Gastrocnemius medialis (tissue), 4 donors: ENCODE measurements around the gene FMNL3. TPM values are rescaled to one million over a fixed set of nuclear protein-coding genes. Genes with fewer than 3 reads are reported as not detected.

ENCODE experiments used
- ATAC-seq, 2 donors: fragments of 150-250 bp; one replicate each; pipeline ENCODE4 v1.9.1; 2016
- DNase-seq, 2 donors: peaks; one replicate each; pipeline ENCODE4 v3.0.0-alpha.2; 2019
- H3K27ac ChIP-seq, 4 donors: fragments of 200-600 bp; sonication (generic); 1 replicate in 1 of 4; 2 replicates in 3 of 4; pipeline ENCODE4 v1.5.1; 2016 to 2018; ENCODE audit warnings: mild to moderate bottlenecking in 2 of 4, moderate library complexity in 1 of 4
- H3K27me3 ChIP-seq, 3 donors: fragments of 200-600 bp; sonication (generic) in 2 of 3; 1 replicate in 1 of 3; 2 replicates in 2 of 3; pipeline versions ENCODE4 v1.5.1 to v1.6.0; 2016 to 2019; ENCODE audit warnings: mild to moderate bottlenecking in 1 of 3, moderate library complexity in 1 of 3
- H3K36me3 ChIP-seq, 2 donors: fragments of 200-600 bp; sonication (generic) in 1 of 2; one replicate each; pipeline ENCODE4 v1.5.1; 2017 to 2018
- H3K4me1 ChIP-seq, 2 donors: fragments of 200-600 bp; sonication (generic) in 1 of 2; one replicate each; pipeline ENCODE4 v1.5.1; 2016 to 2017; ENCODE audit warnings: mild to moderate bottlenecking in 2 of 2
- H3K4me3 ChIP-seq, 4 donors: fragments of 200-600 bp; sonication (generic) in 3 of 4; 1 replicate in 1 of 4; 2 replicates in 3 of 4; pipeline ENCODE4 v1.5.1; 2016 to 2019; ENCODE audit warnings: mild to moderate bottlenecking in 2 of 4
- H3K9me3 ChIP-seq, 3 donors: fragments of 200-600 bp; sonication (generic) in 2 of 3; 1 replicate in 1 of 3; 2 replicates in 2 of 3; pipeline ENCODE4 v1.5.1; 2016 to 2019
- POLR2A ChIP-seq, 2 donors: fragments of 450-650 bp; IDR thresholded peaks; one replicate each; pipeline ENCODE4 v1.6.1; 2017; ENCODE audit warnings: antibody characterized with exemption in 2 of 2, mild to moderate bottlenecking in 2 of 2, moderate library complexity in 2 of 2
- in situ Hi-C, 4 donors: fragments of 200-750 bp; cut with MboI; loops; one replicate each; pipeline versions ENCODE4 v1.15.0 to v1.8.0; 2017; ENCODE audit warnings: low sequenced_read_pairs in 4 of 4
- intact Hi-C: fragments of 100-400 bp; cut with DNase I; formaldehyde crosslinking; loops from one replicate; pipeline ENCODE4 v1.15.1; 2023; ENCODE audit warnings: low total_unique reads
- total RNA-seq, 4 donors: library from RNA; depleted of rRNA; stranded (reverse); fragments of >200 nt; gene quantifications; one replicate each; pipeline versions ENCODE4 v1.1.0 to v1.2.3, GENCODE V29; 2016
- TF ChIP-seq, protein P1 (sequence below), 5 experiments: fragments of 450-650 bp in 3 of 5; fragments of 200-600 bp in 2 of 5; sonication (generic) in 2 of 5; IDR thresholded peaks in 4 of 5; conservative IDR thresholded peaks in 1 of 5; 1 replicate in 4 of 5; 2 replicates in 1 of 5; pipeline ENCODE4 v1.5.1; 2016 to 2019; ENCODE audit warnings: antibody characterized with exemption in 5 of 5, mild to moderate bottlenecking in 3 of 5, moderate library complexity in 3 of 5

Gene FMNL3
- total RNA-seq, 4 donors from 2014 or later = 2.0 to 5.5 (median 4.9) TPM

DNA sequence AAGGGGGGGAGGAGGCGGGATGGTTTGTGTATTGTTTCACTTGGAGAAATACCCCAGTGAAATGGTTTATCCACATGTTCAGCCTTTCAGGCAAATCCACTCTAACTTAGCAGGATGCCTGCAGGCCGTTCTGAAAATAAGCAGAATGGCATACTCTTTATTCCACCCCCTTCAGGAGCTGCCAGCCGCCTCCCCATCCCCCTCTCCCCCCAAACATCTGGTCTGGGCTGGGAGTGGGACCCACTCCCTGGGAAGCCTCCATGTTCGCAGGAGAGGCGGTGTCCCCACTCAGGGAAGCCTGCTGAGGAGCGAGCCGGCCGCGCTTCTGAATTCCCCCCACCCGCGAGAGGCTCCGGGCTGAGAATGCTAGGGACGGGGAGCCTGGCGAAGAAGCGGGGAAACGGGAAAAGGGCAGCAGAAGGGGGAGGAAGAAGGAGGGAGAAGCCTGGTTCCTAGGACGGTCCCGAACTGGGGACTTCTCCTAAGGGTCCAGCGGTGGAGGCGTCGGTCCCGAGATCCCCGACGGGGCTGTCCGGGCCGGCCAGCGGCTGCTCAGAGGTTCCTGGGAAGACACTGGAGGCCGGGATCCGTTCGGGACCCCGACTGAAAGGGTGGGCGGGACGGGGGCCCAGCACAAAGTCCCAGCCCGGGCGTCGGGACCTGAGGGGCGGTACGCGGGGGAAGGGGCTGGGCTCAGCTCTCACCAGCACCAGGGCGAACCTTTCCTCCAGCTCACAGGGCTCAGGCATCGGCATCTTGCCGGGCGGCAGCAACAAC, 666 bp downstream of the FMNL3 start:
- no peaks in the 10 kb centered on the region for H3K36me3 ChIP-seq

DNA sequence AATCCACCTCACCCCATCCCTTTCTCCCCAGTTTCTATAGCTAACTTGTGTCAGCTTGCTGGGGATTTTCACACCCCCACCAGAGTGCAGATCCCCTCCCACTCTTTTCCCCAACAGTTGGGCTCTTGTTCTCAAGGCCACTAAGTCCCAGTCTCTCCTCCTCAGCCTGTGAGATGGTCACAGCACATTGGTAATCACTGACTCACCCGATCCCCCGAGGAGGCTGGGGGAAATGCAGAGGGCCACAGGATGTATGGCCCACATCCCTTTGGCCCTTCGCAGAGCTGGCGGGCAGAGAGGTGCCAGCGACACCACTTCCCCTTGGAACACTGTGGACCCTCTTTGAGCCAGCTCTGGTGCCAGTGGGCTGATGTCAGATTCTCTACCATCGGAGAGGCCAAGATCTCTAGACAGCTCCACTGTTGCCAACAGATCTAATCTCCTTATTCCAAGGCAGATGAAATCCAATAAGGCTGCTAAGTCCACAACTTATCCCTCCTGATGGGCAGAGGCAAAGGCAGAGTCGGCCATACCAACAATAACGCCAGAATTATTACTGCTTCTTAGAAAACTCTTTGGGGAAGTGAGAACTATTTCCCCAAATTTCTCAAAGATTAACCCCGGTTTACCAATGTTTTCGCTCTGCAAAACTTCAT, 1.6 kb downstream of the FMNL3 start:
- ATAC-seq = no peak
- Histone ChIP-seq H3K4me1 (peaks cover 30 to 32% of the 10 kb centered on the region in 2 donors), H3K4me3 (peak overlapping the region; percentile 78 to 96 (median 84)), H3K27ac (peak overlapping the region; percentile 81 to 89 (median 86)), H3K9me3 (no peaks in the 10 kb centered on the region), H3K36me3 (no peaks in the 10 kb centered on the region), H3K27me3 (no peaks in the 10 kb centered on the region)
- intact Hi-C loops (loop anchor here (2.0 kb wide), 1 partner anchor 69 kb away; no protein-coding TSS in a partner anchor), in situ Hi-C loops (loop anchor here (5.0 kb wide), 1 partner anchor 63 kb away; no protein-coding TSS in a partner anchor)
- no peak for TF ChIP-seq POLR2A (IDR thresholded peaks at IDR 0.05)
- TF ChIP-seq, protein P1, sequence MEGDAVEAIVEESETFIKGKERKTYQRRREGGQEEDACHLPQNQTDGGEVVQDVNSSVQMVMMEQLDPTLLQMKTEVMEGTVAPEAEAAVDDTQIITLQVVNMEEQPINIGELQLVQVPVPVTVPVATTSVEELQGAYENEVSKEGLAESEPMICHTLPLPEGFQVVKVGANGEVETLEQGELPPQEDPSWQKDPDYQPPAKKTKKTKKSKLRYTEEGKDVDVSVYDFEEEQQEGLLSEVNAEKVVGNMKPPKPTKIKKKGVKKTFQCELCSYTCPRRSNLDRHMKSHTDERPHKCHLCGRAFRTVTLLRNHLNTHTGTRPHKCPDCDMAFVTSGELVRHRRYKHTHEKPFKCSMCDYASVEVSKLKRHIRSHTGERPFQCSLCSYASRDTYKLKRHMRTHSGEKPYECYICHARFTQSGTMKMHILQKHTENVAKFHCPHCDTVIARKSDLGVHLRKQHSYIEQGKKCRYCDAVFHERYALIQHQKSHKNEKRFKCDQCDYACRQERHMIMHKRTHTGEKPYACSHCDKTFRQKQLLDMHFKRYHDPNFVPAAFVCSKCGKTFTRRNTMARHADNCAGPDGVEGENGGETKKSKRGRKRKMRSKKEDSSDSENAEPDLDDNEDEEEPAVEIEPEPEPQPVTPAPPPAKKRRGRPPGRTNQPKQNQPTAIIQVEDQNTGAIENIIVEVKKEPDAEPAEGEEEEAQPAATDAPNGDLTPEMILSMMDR (IDR thresholded peaks at IDR 0.05 in 4 of 5, conservative IDR thresholded peaks at IDR 0.05 in 1 of 5) = no peak
- peak in 1 of 2 donors; percentile 12 for DNase-seq

More for the DNA sequence above, 666 bp downstream of the FMNL3 start:
- in situ Hi-C loops = loop anchor here (5.0 kb wide), 1 partner anchor 64 kb away; no protein-coding TSS in a partner anchor
- Histone ChIP-seq H3K27me3 (no peaks in the 10 kb centered on the region), H3K4me3 (peak overlapping the region; percentile 78 to 96 (median 84)), H3K9me3 (no peaks in the 10 kb centered on the region), H3K27ac (peak overlapping the region; percentile 81 to 89 (median 86)), H3K4me1 (peaks cover 30 to 32% of the 10 kb centered on the region in 2 donors)
- ATAC-seq = peak; percentile 10 to 15
- TF ChIP-seq, protein P1 (IDR thresholded peaks at IDR 0.05 in 4 of 5, conservative IDR thresholded peaks at IDR 0.05 in 1 of 5) = no peak
- TF ChIP-seq POLR2A (IDR thresholded peaks at IDR 0.05) = no peak
- no peak for DNase-seq
- intact Hi-C loops = loop anchor here (1.0 to 2.0 kb wide), 4 partner anchors 33 to 70 kb away; partner anchors contain the start of gene TMBIM6

DNA sequence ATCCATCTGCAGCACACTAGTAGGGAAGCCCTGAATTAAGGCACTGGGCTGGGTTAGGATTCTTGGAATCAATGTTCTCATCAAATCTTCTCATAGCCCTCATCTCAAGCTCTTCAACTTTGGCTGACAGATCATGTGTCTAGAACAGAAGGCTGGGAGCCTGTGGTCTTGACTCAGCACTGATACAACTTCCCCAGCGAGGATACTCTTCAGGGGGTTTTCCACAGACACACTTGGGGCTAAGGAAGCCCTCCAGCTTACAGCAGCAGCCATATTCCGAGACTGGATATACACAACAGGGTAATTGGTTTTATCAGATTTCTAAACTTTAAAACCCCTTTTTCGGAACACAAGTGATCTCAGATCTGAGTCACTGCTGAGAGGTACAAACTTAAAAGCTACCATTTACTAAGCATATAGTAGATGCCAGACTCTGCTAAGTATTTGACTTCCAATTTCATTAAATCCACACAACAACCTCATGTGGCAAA, 3.5 kb downstream of the FMNL3 start:
- ATAC-seq (no peak), DNase-seq (no peak)
- Histone ChIP-seq H3K9me3 (no peaks in the 10 kb centered on the region), H3K4me1 (peaks cover 40 to 42% of the 10 kb centered on the region in 2 donors), H3K27ac (peak overlapping the region in 3 of 4 donors; percentile 6 to 89 (median 20)), H3K36me3 (no peaks in the 10 kb centered on the region), H3K27me3 (no peaks in the 10 kb centered on the region), H3K4me3 (no peak overlapping the region)
- intact Hi-C loops = loop anchor here (5.0 kb wide), 1 partner anchor 41 kb away; no protein-coding TSS in a partner anchor
- in situ Hi-C loops = no loop called here
- TF ChIP-seq, protein P1 (IDR thresholded peaks at IDR 0.05 in 4 of 5, conservative IDR thresholded peaks at IDR 0.05 in 1 of 5) = no peak
- TF ChIP-seq POLR2A (IDR thresholded peaks at IDR 0.05) = no peak

DNA sequence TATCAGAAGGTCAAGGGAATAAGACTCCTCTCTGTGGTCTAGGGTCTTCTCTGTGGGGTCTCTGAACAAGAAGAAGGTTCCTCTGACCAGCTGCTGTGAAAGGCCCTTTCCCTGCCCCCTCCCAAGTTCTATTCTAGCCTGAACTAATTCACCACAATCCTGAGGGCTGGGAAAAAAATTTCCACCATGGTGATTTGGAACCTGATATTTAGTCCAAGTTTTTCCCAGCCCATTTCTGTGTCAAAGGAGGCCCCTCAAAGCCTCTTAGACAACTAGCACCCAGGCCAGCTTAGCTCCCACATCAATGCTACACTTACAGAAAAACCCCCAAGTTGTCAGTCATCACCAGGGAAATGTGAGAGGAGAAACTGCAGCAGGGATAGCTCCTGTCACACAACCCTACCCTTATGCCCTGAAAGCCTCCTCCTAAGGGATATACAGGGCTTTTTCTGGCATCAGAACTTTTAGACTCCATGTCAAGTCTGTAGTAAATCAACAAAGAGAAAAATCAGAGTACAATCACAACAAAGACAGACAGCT, 4.5 kb downstream of the FMNL3 start:
- Histone ChIP-seq H3K36me3 (no peaks in the 10 kb centered on the region), H3K4me1 (peaks cover 49 to 50% of the 10 kb centered on the region in 2 donors), H3K27ac (peak overlapping the region in 3 of 4 donors; percentile 6 to 89 (median 31)), H3K27me3 (no peaks in the 10 kb centered on the region), H3K4me3 (no peak overlapping the region), H3K9me3 (no peaks in the 10 kb centered on the region)
- TF ChIP-seq, protein P1 (IDR thresholded peaks at IDR 0.05 in 4 of 5, conservative IDR thresholded peaks at IDR 0.05 in 1 of 5) = no peak
- in situ Hi-C loops (no loop called here), intact Hi-C loops (loop anchor here (5.0 kb wide), 1 partner anchor 40 kb away; no protein-coding TSS in a partner anchor)
- ATAC-seq (no peak), DNase-seq (no peak)
